Neural cell (in vitro differentiated cells): ENCODE results near the gene GLI3. TPM values are rescaled to one million over a fixed set of nuclear protein-coding genes. Genes with fewer than 3 reads are reported as not detected.

ENCODE experiments used
- H2AFZ ChIP-seq: fragments of 200-600, 300-800 bp; sonication (generic), shearing (Covaris generic); 2 replicates; pipeline ENCODE4 v1.6.0; 2014; ENCODE audit warnings: low read depth, mild to moderate bottlenecking, antibody characterized with exemption, low read length, moderate library complexity
- H3F3A ChIP-seq: fragments of 200-600 bp; shearing (Covaris generic); 2 replicates; pipeline ENCODE4 v1.6.1; 2016; ENCODE audit warnings: mild to moderate bottlenecking, moderate library complexity, mixed read lengths, antibody characterized with exemption, low read length; ENCODE audit not compliant: insufficient read depth, poor library complexity, severe bottlenecking
- H3K27ac ChIP-seq: fragments of 200-600, 300-800 bp; sonication (generic), shearing (Covaris generic); 2 replicates; pipeline ENCODE4 v1.5.1; 2014; ENCODE audit warnings: mild to moderate bottlenecking, low read length, moderate library complexity
- H3K27me3 ChIP-seq: fragments of 300-800, 200-600 bp; sonication (generic), shearing (Covaris generic); 2 replicates; pipeline ENCODE4 v1.6.0; 2014; ENCODE audit warnings: mild to moderate bottlenecking, low read depth, low read length, moderate library complexity; ENCODE audit not compliant: insufficient read depth
- H3K36me3 ChIP-seq: fragments of 300-800, 200-600 bp; sonication (generic), shearing (Covaris generic); 2 replicates; pipeline ENCODE4 v1.5.1; 2014; ENCODE audit warnings: mild to moderate bottlenecking, antibody characterized with exemption, low read length, moderate library complexity; ENCODE audit not compliant: insufficient read depth
- H3K4me2 ChIP-seq: fragments of 300-800, 200-600 bp; sonication (generic), shearing (Covaris generic); 2 replicates; pipeline ENCODE4 v1.6.0; 2014; ENCODE audit warnings: mild to moderate bottlenecking, low read length
- H3K4me3 ChIP-seq: fragments of 300-800, 200-600 bp; sonication (generic), shearing (Covaris generic); 2 replicates; pipeline ENCODE4 v1.5.1; 2014; ENCODE audit warnings: mild to moderate bottlenecking, low read length, moderate library complexity
- H3K79me2 ChIP-seq: fragments of 200-600 bp; shearing (Covaris generic); replicated peaks from 2 replicates; pipeline ENCODE4 v1.6.0; 2014; ENCODE audit warnings: mild to moderate bottlenecking, low read length, moderate library complexity; ENCODE audit not compliant: insufficient read depth
- H3K9ac ChIP-seq: fragments of 300-800, 200-600 bp; sonication (generic), shearing (Covaris generic); 2 replicates; pipeline ENCODE4 v1.6.1; 2016; ENCODE audit warnings: mild to moderate bottlenecking, low read length, mixed read lengths
- H3K9me2 ChIP-seq: fragments of 200-600 bp; shearing (Covaris generic); 2 replicates; pipeline ENCODE4 v1.6.1; 2016; ENCODE audit warnings: mild to moderate bottlenecking, low read length, mixed read lengths; ENCODE audit not compliant: insufficient read depth
- H3K9me3 ChIP-seq: fragments of 200-600, 300-800 bp; sonication (generic), shearing (Covaris generic); 2 replicates; pipeline ENCODE4 v1.6.1; 2016; ENCODE audit warnings: mild to moderate bottlenecking, mixed run types, low read length, moderate library complexity, mixed read lengths
- H4K20me1 ChIP-seq: fragments of 200-600 bp; shearing (Covaris generic); 2 replicates; pipeline ENCODE4 v1.6.1; 2016; ENCODE audit warnings: mild to moderate bottlenecking, mixed run types; ENCODE audit not compliant: insufficient read depth
- CTCF ChIP-seq: fragments of 450-650 bp; IDR thresholded peaks from 2 replicates; pipeline ENCODE4 v1.5.1; 2014; ENCODE audit warnings: antibody characterized with exemption, mild to moderate bottlenecking, moderate library complexity; ENCODE audit not compliant: poor library complexity, severe bottlenecking
- EP300 ChIP-seq: fragments of 450-650 bp; conservative IDR thresholded peaks from 2 replicates; pipeline ENCODE4 v1.6.1; 2014; ENCODE audit warnings: antibody characterized with exemption, mild to moderate bottlenecking, moderate library complexity; ENCODE audit not compliant: poor library complexity, severe bottlenecking
- EZH2 ChIP-seq: fragments of 200-600, 300-800 bp; shearing (Covaris generic), sonication (generic); IDR thresholded peaks from 2 replicates; pipeline ENCODE4 v1.6.1; 2014; ENCODE audit warnings: antibody characterized with exemption, low read length, borderline replicate concordance, mild to moderate bottlenecking; ENCODE audit not compliant: insufficient read depth, poor library complexity, severe bottlenecking
- MXI1 ChIP-seq: fragments of 450-650 bp; conservative IDR thresholded peaks from 2 replicates; pipeline ENCODE4 v1.6.1; 2014; ENCODE audit warnings: antibody characterized with exemption, mild to moderate bottlenecking; ENCODE audit not compliant: poor library complexity, severe bottlenecking
- POLR2AphosphoS5 ChIP-seq: IDR thresholded peaks from 2 replicates; pipeline ENCODE4 v1.6.1; 2012
- RAD21 ChIP-seq: fragments of 450-650 bp; conservative IDR thresholded peaks from 2 replicates; pipeline ENCODE4 v1.6.1; 2014; ENCODE audit warnings: antibody characterized with exemption, mild to moderate bottlenecking, moderate library complexity
- SMC3 ChIP-seq: fragments of 450-650 bp; conservative IDR thresholded peaks from 2 replicates; pipeline ENCODE4 v1.6.1; 2014; ENCODE audit warnings: antibody characterized with exemption, mild to moderate bottlenecking, moderate library complexity; ENCODE audit not compliant: poor library complexity
- TAF1 ChIP-seq: IDR thresholded peaks from 2 replicates; pipeline ENCODE4 v1.6.1; 2012; ENCODE audit warnings: low read depth
- polyA plus RNA-seq: library from polyadenylated mRNA; depleted of rRNA; stranded (reverse); fragments of >200 nt; gene quantifications from 2 replicates; pipeline ENCODE4 v1.2.3, GENCODE V29; 2014
- TF ChIP-seq, protein P1 (sequence below): IDR thresholded peaks from 2 replicates; pipeline ENCODE4 v1.6.1; 2012; ENCODE audit warnings: borderline replicate concordance

Gene GLI3
- polyA plus RNA-seq, 1 donor from 2014 or later: 0.19 TPM

DNA sequence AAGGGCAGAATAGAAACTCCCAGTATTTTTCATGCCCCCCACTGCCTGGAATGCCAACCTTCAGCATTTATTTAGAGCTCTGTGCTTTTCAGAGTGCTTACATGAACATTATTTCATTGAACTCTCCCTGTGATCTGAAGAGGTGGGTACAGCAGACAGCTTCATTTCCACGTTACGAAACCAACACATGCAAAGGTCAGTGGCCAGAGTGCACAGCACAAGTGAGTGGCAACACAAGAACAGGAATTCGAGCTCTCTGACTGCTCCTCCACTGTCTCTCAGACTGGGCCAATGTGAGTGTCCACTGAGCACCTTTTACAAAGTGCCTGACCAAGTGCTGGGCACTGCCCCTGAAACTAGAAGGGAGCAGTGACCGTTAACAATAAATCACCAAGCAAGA is 162.9 kb downstream of the GLI3 start:
- no peaks in the 10 kb centered on the region for H3F3A ChIP-seq
- no peak overlapping the region for H3K9ac ChIP-seq
- H3K9me2 ChIP-seq: no peaks in the 10 kb centered on the region
- H4K20me1 ChIP-seq: no peaks in the 10 kb centered on the region
- H3K79me2 ChIP-seq: peaks cover 72% of the 10 kb centered on the region
- no peak overlapping the region for H2AFZ ChIP-seq
- no peak overlapping the region for H3K4me3 ChIP-seq
- H3K9me3 ChIP-seq: no peaks in the 10 kb centered on the region
- H3K27me3 ChIP-seq: no peaks in the 10 kb centered on the region
- no peaks in the 10 kb centered on the region for H3K36me3 ChIP-seq
- no peak overlapping the region for H3K4me2 ChIP-seq
- no peak for TF ChIP-seq POLR2AphosphoS5
- TF ChIP-seq RAD21: no peak
- TF ChIP-seq TAF1: no peak
- TF ChIP-seq, protein P1, sequence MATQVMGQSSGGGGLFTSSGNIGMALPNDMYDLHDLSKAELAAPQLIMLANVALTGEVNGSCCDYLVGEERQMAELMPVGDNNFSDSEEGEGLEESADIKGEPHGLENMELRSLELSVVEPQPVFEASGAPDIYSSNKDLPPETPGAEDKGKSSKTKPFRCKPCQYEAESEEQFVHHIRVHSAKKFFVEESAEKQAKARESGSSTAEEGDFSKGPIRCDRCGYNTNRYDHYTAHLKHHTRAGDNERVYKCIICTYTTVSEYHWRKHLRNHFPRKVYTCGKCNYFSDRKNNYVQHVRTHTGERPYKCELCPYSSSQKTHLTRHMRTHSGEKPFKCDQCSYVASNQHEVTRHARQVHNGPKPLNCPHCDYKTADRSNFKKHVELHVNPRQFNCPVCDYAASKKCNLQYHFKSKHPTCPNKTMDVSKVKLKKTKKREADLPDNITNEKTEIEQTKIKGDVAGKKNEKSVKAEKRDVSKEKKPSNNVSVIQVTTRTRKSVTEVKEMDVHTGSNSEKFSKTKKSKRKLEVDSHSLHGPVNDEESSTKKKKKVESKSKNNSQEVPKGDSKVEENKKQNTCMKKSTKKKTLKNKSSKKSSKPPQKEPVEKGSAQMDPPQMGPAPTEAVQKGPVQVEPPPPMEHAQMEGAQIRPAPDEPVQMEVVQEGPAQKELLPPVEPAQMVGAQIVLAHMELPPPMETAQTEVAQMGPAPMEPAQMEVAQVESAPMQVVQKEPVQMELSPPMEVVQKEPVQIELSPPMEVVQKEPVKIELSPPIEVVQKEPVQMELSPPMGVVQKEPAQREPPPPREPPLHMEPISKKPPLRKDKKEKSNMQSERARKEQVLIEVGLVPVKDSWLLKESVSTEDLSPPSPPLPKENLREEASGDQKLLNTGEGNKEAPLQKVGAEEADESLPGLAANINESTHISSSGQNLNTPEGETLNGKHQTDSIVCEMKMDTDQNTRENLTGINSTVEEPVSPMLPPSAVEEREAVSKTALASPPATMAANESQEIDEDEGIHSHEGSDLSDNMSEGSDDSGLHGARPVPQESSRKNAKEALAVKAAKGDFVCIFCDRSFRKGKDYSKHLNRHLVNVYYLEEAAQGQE: no peak
- no peak for TF ChIP-seq MXI1
- TF ChIP-seq CTCF: no peak
- TF ChIP-seq EZH2: no peak
- TF ChIP-seq EP300: no peak
- TF ChIP-seq SMC3: no peak
- no peak overlapping the region for H3K27ac ChIP-seq

GRCh38 chr7:42071372-42072261 is 165.4 kb downstream of the GLI3 start:
- H3K4me2 ChIP-seq: peak overlapping the region; percentile 38
- peaks cover 73% of the 10 kb centered on the region for H3K79me2 ChIP-seq
- H3K9me2 ChIP-seq: no peaks in the 10 kb centered on the region
- TF ChIP-seq RAD21 (peak; percentile 48), CTCF (peak; percentile 68), EP300 (peak; percentile 31), MXI1 (no peak), SMC3 (no peak)
- TF ChIP-seq, protein P1: no peak
- no peaks in the 10 kb centered on the region for H4K20me1 ChIP-seq
- no peak overlapping the region for H2AFZ ChIP-seq
- no peaks in the 10 kb centered on the region for H3K27me3 ChIP-seq
- peak overlapping the region; percentile 38 for H3K4me3 ChIP-seq
- no peaks in the 10 kb centered on the region for H3K9me3 ChIP-seq
- H3K36me3 ChIP-seq: no peaks in the 10 kb centered on the region
- no peaks in the 10 kb centered on the region for H3F3A ChIP-seq
- peak overlapping the region; percentile 23 for H3K27ac ChIP-seq
- no peak overlapping the region for H3K9ac ChIP-seq
